Endothelial cell (in vitro differentiated cells): ENCODE results near the gene SLC19A3. TPM values are rescaled to one million over a fixed set of nuclear protein-coding genes. Genes with fewer than 3 reads are reported as not detected.

Experiments
- DNase-seq: peaks from one replicate; pipeline ENCODE4 v3.0.0; 2021; ENCODE audit warnings: low spot score
- H3K27ac Mint-ChIP-seq: one replicate; pipeline ENCODE4 v1.8.0; 2021; ENCODE audit warnings: mixed read lengths, inconsistent platforms; ENCODE audit not compliant: unreplicated experiment
- H3K27me3 Mint-ChIP-seq: one replicate; pipeline ENCODE4 v1.8.0; 2021; ENCODE audit warnings: mild to moderate bottlenecking, moderate library complexity, mixed read lengths, inconsistent platforms; ENCODE audit not compliant: unreplicated experiment
- H3K36me3 Mint-ChIP-seq: one replicate; pipeline ENCODE4 v1.8.0; 2021; ENCODE audit warnings: mild to moderate bottlenecking, low read depth, mixed read lengths, inconsistent platforms; ENCODE audit not compliant: unreplicated experiment
- H3K4me1 Mint-ChIP-seq: one replicate; pipeline ENCODE4 v1.8.0; 2021; ENCODE audit warnings: mild to moderate bottlenecking, mixed read lengths, inconsistent platforms; ENCODE audit not compliant: unreplicated experiment
- H3K4me3 Mint-ChIP-seq: one replicate; pipeline ENCODE4 v1.8.0; 2021; ENCODE audit warnings: mild to moderate bottlenecking, mixed read lengths, inconsistent platforms; ENCODE audit not compliant: unreplicated experiment
- H3K9me3 Mint-ChIP-seq: one replicate; pipeline ENCODE4 v1.8.0; 2021; ENCODE audit warnings: mixed read lengths, inconsistent platforms; ENCODE audit not compliant: unreplicated experiment
- CTCF ChIP-seq: fragments of 200-600 bp; sonication (generic); IDR thresholded peaks from one replicate; pipeline ENCODE4 v1.5.0; 2021; ENCODE audit warnings: antibody characterized with exemption; ENCODE audit not compliant: unreplicated experiment
- long read RNA-seq: library from polyadenylated mRNA; unstranded; transcript quantifications from one replicate; pipeline ENCODE4 v2.0.0, GENCODE V29; 2020; ENCODE audit not compliant: unreplicated experiment
- total RNA-seq: library from RNA; stranded (reverse); fragmentation: NEBNext Ultra II Directional; extraction: Animal tissue kit (Norgen Biotek cat#: 25700); gene quantifications from one replicate; pipeline ENCODE4 v1.2.1, GENCODE V29; 2021; ENCODE audit not compliant: unreplicated experiment

Gene SLC19A3
- total RNA-seq: 0.62 TPM
- long read RNA-seq: 0 reads

DNA sequence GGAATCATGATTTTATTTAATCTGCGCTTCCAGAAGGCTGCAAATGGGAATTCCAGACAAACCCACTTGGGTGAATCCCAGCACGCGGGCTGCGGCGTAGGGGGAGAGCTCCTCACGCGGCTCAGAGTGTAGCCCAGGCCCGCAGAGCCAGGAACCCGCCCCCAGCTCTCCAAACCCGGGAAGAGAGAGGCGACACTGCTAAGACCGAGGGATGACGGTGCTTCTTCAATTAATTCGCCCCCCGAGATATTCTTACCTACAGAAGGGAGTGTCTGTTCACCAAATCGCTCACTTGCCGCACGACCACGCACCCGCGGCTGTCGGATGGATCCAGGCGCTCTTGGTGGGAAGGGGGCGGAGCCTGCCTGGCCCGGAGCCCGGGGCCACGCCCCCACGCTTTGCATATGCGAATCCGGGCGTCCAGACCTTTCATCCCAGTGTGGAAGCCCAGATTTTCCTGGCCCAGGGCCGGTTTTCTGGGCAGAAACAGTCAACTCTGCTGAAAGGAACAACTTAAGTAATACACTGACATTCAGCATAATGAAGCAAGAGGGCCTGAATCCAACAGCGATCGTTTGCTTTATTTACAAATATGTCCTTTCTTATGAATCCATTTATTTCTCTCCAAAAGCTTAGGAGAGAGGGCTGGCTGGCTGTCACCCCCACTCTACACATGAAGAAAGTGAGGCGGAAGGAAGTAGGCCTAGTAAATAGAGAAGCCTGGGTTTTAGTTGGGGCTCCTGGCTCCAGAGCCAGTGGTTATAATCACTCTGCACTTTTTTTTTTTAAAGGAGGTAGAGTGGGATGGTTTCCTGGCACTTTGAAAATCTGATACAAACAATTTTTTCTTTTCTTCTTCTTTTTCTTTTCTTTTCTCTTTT is at the start of gene SLC19A3:
TSS of gene SLC19A3 (minus strand) at position 342 of the 881 bp plus-strand sequence. CDS start 15,710 bp downstream, outside the sequence.
- Mint-ChIP-seq H3K4me3 (peak within 1 kb of the TSS; percentile 64), H3K27ac (no peak within 1 kb of the TSS), H3K27me3 (no peaks in the 10 kb centered on the region), H3K4me1 (peaks cover 6% of the 10 kb centered on the region), H3K36me3 (no peaks in the 10 kb centered on the region), H3K9me3 (no peaks in the 10 kb centered on the region)
- DNase-seq: peak; percentile 79
- no peak for TF ChIP-seq CTCF

DNA sequence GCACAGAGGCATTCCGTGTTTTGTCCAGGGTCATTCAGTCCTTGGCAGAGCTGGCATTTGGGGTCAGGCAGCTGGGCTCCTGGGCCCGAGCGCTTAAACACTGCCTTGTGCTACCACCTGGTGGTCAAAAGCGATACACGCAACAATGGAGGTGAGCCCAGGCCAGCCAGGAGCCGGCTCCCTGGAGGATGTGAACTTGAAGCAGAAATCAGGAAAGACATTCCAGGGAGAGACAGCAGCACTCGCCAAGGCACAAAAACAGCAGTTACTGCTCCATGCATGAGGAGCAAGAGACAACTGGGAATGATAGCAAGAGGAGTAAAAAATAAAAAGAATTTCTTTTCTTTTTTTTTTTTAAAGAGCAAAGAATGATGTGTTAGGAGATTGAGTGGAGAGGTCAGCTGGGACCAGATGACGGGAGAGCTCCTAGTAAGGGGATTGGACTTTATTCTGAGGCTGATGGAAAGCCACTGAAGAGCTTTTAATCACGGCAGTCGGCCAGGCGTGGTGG is 48.6 kb upstream of the SLC19A3 start:
- Mint-ChIP-seq H3K36me3 (no peaks in the 10 kb centered on the region), H3K4me3 (no peak overlapping the region), H3K9me3 (no peaks in the 10 kb centered on the region), H3K27me3 (no peaks in the 10 kb centered on the region), H3K27ac (peak overlapping the region; percentile 26), H3K4me1 (peaks cover 6% of the 10 kb centered on the region)
- peak; percentile 87 for DNase-seq
- peak; percentile 81 for TF ChIP-seq CTCF

- Mint-ChIP-seq H3K4me3 (no peak overlapping the region), H3K27ac (peak overlapping the region; percentile 26), H3K4me1 (peaks cover 6% of the 10 kb centered on the region), H3K27me3 (no peaks in the 10 kb centered on the region), H3K9me3 (no peaks in the 10 kb centered on the region), H3K36me3 (no peaks in the 10 kb centered on the region)
- DNase-seq: no peak
- no peak for TF ChIP-seq CTCF
Measured at GRCh38 chr2:227765788-227766372, 48.1 kb upstream of the SLC19A3 start.

DNA sequence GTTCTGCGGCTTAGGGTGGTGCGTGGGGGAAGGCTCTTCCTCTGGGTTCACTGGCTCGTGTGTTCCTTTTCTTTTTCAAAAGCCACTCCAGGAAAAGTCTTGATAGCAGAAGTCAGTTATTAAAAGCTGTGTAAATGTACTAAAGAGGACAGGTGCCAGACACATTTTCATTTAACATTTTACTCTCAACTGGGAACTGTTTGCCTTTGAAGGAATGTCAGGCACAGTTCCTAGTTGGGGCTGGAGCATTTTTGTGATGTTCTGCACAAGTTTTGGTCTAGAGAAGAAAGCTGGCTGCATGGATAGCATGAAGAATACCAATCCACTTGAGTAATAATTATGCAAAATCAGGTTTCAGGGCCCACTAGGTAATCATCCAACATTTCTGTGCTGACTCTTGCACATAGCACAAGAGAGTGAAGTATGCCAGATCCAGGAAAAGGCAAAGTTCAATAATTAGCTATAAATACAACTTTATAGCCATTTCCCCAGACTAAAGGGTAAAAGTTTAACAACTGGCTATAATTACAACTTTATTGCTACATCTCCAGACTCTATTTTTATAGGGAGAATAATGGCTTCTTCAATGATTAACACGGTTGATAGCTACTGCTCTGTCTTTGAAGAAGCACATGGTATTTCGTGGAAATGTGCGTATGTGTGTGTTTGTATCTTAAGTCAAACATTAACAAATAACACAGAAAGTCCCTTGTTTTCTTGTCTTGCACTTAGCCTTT is 44.1 kb upstream of the SLC19A3 start:
- Mint-ChIP-seq H3K27ac (no peak overlapping the region), H3K27me3 (no peaks in the 10 kb centered on the region), H3K36me3 (no peaks in the 10 kb centered on the region), H3K9me3 (no peaks in the 10 kb centered on the region), H3K4me3 (no peak overlapping the region), H3K4me1 (peaks cover 18% of the 10 kb centered on the region)
- DNase-seq: no peak
- TF ChIP-seq CTCF: no peak
